ENCODE data around the gene CLDN34. TPM values are rescaled to one million over a fixed set of nuclear protein-coding genes. Genes with fewer than 3 reads are reported as not detected.

The CLDN34 gene
- total RNA-seq, 6 donors from 2014 or later, result 0.27 to 1.5 (median 0.55) TPM; not detected in 1

DNA sequence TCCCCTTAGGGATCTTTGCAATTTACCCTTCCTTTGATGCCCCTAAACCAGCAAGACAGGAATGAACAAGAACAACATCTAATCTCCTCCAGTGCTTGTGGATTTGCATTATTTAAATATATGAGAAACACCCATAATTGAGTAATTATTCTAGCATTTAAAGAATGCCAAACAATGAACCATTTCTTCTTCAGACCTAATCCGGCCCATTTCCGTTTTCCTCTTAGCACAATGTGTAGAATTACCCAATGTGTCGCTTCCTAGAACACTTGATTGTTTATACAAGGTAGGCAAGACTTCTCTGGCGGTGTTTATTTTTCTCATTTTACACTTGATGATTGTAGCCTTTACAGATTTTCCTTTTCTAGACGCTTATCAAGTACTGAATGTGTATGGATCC lies 43.5 kb downstream of the CLDN34 start:
- Histone ChIP-seq H3K27ac (peak overlapping the region; percentile 44 to 78 (median 66)), H3K36me3 (no peaks in the 10 kb centered on the region), H3K9me3 (no peaks in the 10 kb centered on the region), H3K4me3 (no peak overlapping the region), H3K27me3 (no peaks in the 10 kb centered on the region), H3K4me1 (peaks cover 11 to 36% (median 21%) of the 10 kb centered on the region in 4 donors)
- ATAC-seq (ENCODE audit: low FRiP score in 2 of 2), result no peak
- WGBS, 2 donors, result 17 to 32% methylated on average over 5 of the region's 5 CpGs
- TF ChIP-seq POLR2AphosphoS5 (IDR thresholded peaks at IDR 0.05) (peak in 1 of 2 donors; percentile 67), POLR2A (IDR thresholded peaks at IDR 0.05) (no peak), EP300 (IDR thresholded peaks at IDR 0.05) (peak in 2 of 4 donors; percentile 44 to 57)
- TF ChIP-seq, protein P1, sequence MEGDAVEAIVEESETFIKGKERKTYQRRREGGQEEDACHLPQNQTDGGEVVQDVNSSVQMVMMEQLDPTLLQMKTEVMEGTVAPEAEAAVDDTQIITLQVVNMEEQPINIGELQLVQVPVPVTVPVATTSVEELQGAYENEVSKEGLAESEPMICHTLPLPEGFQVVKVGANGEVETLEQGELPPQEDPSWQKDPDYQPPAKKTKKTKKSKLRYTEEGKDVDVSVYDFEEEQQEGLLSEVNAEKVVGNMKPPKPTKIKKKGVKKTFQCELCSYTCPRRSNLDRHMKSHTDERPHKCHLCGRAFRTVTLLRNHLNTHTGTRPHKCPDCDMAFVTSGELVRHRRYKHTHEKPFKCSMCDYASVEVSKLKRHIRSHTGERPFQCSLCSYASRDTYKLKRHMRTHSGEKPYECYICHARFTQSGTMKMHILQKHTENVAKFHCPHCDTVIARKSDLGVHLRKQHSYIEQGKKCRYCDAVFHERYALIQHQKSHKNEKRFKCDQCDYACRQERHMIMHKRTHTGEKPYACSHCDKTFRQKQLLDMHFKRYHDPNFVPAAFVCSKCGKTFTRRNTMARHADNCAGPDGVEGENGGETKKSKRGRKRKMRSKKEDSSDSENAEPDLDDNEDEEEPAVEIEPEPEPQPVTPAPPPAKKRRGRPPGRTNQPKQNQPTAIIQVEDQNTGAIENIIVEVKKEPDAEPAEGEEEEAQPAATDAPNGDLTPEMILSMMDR (IDR thresholded peaks at IDR 0.05), result no peak
- no peak for DNase-seq

DNA sequence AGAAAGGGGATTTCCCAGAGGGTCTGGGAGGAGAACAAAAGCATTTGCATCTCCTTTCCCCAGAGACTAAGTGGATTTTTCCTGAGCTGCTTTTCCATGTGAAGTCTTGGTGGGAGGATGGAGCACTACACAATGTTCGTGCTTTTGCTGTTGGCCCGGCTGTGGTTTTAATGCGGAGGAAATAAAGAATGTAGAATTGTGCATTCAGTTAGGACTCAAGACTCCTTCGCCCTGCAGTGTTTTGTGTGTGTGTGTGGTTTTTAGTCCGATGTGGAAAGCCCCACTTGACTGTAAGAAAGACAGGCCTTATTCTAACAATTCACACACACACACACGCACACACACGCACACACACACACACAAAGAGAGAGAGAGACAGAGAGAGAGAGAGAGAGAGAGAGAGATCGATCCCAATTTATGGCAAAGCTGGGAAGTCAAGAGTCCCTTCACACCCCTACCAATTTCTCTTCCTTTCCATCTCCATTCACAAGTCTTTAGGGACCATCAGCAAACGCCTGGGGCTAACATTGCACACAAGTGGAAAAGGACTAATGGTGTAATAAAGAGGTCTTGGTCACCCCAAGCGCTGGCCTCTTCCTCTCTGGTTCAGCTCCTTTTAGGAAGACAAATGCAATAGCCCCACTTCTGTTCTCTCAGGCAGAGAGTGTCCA lies 44.2 kb downstream of the CLDN34 start:
- Histone ChIP-seq H3K27me3 (no peaks in the 10 kb centered on the region), H3K4me3 (no peak overlapping the region), H3K27ac (peak overlapping the region; percentile 44 to 78 (median 66)), H3K36me3 (no peaks in the 10 kb centered on the region), H3K4me1 (peaks cover 11 to 36% (median 21%) of the 10 kb centered on the region in 4 donors), H3K9me3 (no peaks in the 10 kb centered on the region)
- TF ChIP-seq, protein P1 (IDR thresholded peaks at IDR 0.05), result no peak
- TF ChIP-seq EP300 (IDR thresholded peaks at IDR 0.05) (no peak), POLR2AphosphoS5 (IDR thresholded peaks at IDR 0.05) (no peak), POLR2A (IDR thresholded peaks at IDR 0.05) (no peak)
- DNase-seq, result no peak
- no peak for ATAC-seq (ENCODE audit: low FRiP score in 2 of 2)
- WGBS, 2 donors, result 27 to 32% methylated on average over 10 of the region's 10 CpGs

DNA sequence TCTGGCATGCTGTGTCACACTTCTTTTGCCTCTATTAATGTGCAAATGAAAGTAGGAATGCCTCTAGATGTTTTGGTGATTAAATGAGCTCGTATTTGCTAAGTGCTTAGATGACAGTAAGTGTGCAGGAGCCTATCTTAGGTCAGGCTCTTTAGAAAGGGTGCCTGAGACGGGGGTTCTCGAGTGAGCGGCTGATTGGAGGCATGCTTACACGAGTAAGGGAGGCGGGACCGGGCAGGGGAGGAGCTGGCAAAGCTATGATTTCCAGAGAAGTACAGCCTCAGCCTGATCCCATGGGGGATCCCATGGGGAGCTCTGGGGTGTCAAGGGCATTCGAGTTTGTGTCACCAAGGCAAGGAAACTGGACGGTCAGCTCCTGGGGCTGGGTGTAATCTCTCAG lies 44.8 kb downstream of the CLDN34 start:
- WGBS, 2 donors, result 28 to 44% methylated on average over 7 to 9 of the region's 9 CpGs
- TF ChIP-seq EP300 (IDR thresholded peaks at IDR 0.05) (no peak), POLR2A (IDR thresholded peaks at IDR 0.05) (no peak)
- peaks cover 11 to 36% (median 21%) of the 10 kb centered on the region in 4 donors for H3K4me1 ChIP-seq
- no peak overlapping the region for H3K4me3 ChIP-seq
- ATAC-seq (ENCODE audit: low FRiP score in 2 of 2) (no peak), DNase-seq (peak in 1 of 2 donors; percentile 62)
- H3K27me3 ChIP-seq, result no peaks in the 10 kb centered on the region
- no peaks in the 10 kb centered on the region for H3K9me3 ChIP-seq
- no peaks in the 10 kb centered on the region for H3K36me3 ChIP-seq
- H3K27ac ChIP-seq, result peak overlapping the region; percentile 44 to 78 (median 66)

DNA sequence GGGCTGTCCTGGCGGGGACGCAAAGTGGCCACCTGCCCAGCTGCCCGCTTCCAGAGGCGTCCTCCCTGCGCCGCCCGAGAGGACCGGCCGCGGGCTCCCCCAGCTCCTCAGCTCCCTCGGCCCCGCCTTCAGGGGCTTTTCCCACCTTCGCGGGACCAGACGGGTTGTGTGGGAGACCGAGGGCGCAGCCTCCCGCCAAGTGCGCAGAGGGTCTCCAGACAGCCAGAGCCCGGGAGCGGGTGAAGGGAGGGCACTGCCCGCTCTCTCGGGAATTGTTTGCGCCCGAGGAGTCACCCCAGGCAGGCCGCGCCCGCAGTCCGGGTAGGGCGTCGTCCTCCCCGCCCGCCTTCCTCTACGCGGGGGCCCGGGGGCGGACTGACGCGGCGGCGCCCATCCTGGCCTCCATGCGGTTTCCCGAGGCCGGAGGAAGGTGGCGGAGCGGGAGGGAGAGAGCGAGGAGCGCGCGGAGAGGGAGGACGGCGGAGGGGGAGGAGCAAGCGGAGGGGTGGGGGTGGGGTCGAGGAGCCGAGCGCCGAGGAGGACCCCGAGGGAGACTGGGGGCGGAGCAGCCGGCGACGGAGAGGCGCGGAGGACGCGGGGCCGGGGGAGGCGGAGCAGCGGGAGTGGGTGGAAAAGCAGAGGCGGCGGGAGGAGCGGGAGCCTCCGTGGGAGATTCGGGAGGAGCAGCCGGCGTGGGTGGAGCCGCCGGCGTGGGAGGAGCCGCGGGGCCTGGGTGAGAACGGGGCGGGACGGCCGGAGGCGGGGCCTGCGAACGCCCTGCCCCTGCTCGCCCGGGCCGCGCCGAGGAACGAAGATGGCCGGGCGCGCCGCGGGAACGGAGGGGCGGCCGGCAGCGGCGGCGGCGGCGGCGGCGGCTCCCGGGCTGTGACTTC lies 47.5 kb downstream of the CLDN34 start:
- H3K4me3 ChIP-seq, result peak overlapping the region; percentile 13 to 59 (median 54)

More for the DNA sequence above, 47.5 kb downstream of the CLDN34 start:
- peak; percentile 92 to 95 for ATAC-seq (ENCODE audit: low FRiP score in 2 of 2)
- peaks cover 14 to 54% (median 27%) of the 10 kb centered on the region in 4 donors for H3K4me1 ChIP-seq
- peak in 2 of 4 donors; percentile 50 to 63 for TF ChIP-seq POLR2A (IDR thresholded peaks at IDR 0.05)
- no peak for TF ChIP-seq EP300 (IDR thresholded peaks at IDR 0.05)
- TF ChIP-seq, protein P1 (IDR thresholded peaks at IDR 0.05), result no peak
- TF ChIP-seq POLR2AphosphoS5 (IDR thresholded peaks at IDR 0.05), result peak in 1 of 2 donors; percentile 24
- peak overlapping the region; percentile 91 to 96 (median 93) for H3K27ac ChIP-seq
- no peaks in the 10 kb centered on the region for H3K36me3 ChIP-seq
- DNase-seq, result peak; percentile 90 to 97
- WGBS, 2 donors, result 39% methylated on average over 73 of the region's 110 CpGs; no CpG with 5 or more reads in 1 of the 2 donors
- no peaks in the 10 kb centered on the region for H3K27me3 ChIP-seq
- no peaks in the 10 kb centered on the region for H3K9me3 ChIP-seq

Measured in upper lobe of left lung (tissue), 6 donors.